ENCODE results near the gene AMZ1. TPM values are rescaled to one million over a fixed set of nuclear protein-coding genes. Genes with fewer than 3 reads are reported as not detected.

Gene AMZ1
- total RNA-seq, 4 donors from 2014 or later, result under 0.01 to 1.2 (median 0.53) TPM

DNA sequence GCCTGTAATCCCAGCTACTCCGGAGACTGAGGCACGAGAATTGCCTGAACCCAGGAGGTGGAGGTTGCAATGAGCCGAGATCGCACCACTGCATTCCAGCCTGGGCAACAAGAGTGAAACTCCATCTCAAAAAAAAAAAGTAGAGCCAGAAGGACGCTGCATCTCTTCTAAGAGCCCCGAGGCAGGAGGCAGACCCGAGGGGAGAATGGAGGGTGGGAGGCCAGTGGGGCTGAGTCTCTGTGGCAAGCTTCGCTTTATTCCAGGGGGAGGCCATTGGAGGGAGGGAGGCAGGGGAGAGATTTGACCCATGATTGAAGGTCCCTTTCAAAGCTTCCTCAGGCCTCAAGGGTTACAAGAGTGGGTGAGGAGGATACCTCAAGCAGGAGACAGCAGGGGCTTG, 37.6 kb upstream of the AMZ1 start:
- Histone ChIP-seq H3K9me3 (no peaks in the 10 kb centered on the region), H3K27me3 (no peaks in the 10 kb centered on the region), H3K4me3 (no peak overlapping the region), H3K27ac (replicated peaks in 1 of 4) (no peak overlapping the region), H3K4me1 (peaks cover under 1 to 4% (median 1%) of the 10 kb centered on the region in 4 donors), H3K36me3 (peaks cover 16 to 72% (median 58%) of the 10 kb centered on the region in 4 donors)
- no peak for DNase-seq (ENCODE audit: extremely low spot score)
- 91% methylated on average over 8 of the region's 8 CpGs for WGBS
- no peak for TF ChIP-seq POLR2A (IDR thresholded peaks at IDR 0.05; ENCODE audit: low read depth)
- TF ChIP-seq, protein P1, sequence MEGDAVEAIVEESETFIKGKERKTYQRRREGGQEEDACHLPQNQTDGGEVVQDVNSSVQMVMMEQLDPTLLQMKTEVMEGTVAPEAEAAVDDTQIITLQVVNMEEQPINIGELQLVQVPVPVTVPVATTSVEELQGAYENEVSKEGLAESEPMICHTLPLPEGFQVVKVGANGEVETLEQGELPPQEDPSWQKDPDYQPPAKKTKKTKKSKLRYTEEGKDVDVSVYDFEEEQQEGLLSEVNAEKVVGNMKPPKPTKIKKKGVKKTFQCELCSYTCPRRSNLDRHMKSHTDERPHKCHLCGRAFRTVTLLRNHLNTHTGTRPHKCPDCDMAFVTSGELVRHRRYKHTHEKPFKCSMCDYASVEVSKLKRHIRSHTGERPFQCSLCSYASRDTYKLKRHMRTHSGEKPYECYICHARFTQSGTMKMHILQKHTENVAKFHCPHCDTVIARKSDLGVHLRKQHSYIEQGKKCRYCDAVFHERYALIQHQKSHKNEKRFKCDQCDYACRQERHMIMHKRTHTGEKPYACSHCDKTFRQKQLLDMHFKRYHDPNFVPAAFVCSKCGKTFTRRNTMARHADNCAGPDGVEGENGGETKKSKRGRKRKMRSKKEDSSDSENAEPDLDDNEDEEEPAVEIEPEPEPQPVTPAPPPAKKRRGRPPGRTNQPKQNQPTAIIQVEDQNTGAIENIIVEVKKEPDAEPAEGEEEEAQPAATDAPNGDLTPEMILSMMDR (IDR thresholded peaks at IDR 0.05), result no peak
- intact Hi-C loops (cut with DNase I), result no loop called here

DNA sequence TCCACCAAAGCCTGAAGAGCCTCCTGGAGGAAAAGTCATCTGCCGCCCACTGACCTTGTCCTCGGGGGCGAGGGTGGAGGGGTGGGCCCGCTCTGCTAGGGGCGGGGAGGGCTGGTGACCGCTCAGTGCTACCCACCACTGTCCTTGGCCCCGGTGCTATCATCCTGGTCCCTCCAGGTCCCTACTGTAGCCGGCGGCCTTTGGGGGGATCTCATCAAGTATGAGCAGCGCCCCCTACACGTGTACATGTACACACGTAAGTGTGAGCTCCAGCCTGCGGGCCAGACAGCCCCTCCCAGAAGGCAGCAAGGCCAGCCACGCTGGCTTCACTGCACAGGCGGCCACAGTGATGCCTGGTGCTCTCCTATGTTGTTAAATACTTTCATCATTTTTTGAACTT, 36.7 kb upstream of the AMZ1 start:
- 88% methylated on average over 11 of the region's 15 CpGs for WGBS

DNA sequence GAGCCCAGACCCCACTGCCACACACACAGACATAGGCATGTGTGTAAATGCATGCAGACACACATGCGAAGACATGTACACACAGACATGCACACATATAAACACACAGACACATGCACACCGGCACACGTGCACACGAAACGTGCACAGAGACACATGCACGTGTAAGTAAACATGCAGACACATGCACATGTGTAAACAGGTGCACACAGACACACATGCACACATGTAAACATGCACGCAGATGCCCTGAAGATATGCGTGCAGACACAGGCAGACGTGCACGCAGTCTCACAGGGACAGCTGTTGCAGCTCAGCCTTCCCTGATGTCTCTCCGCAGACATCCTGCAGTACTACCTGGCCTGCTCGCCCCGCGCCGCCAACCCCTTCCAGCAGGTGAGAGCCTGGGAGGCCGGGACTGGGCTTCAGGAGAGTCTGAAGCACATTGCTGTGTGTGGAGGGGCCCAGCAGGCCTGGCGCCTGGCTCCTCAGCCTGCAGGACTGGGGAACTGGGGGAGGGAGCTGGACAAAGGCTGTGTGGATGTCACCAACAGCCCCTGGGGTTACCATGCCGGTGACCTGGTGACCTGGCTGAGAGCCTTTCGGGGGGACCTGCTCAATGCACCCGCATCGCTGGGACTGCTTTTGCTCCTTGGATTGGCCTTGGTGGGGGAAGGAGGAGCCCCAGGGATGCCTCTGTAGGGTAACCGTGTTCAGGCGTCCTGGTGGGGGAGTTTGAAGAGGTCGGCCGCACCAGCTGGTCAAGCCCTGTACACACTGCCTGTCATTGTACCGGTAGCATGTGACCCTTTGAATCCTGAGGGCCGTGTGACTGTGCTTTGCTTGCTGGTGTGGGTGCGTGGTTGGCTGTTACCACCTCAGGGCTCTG, 35.9 kb upstream of the AMZ1 start:
- no peaks in the 10 kb centered on the region for H3K27me3 ChIP-seq
- no peak overlapping the region for H3K4me3 ChIP-seq
- intact Hi-C loops (cut with DNase I), result no loop called here
- WGBS, result 96% methylated on average over 11 of the region's 28 CpGs
- no peaks in the 10 kb centered on the region for H3K9me3 ChIP-seq
- H3K36me3 ChIP-seq, result peaks cover 14 to 80% (median 69%) of the 10 kb centered on the region in 4 donors
- DNase-seq (ENCODE audit: extremely low spot score), result no peak
- no peaks in the 10 kb centered on the region for H3K4me1 ChIP-seq
- H3K27ac ChIP-seq (replicated peaks in 1 of 4), result no peak overlapping the region
- TF ChIP-seq POLR2A (IDR thresholded peaks at IDR 0.05; ENCODE audit: low read depth) (no peak), POLR2AphosphoS5 (IDR thresholded peaks at IDR 0.05) (no peak), EP300 (IDR thresholded peaks at IDR 0.05) (no peak)
- TF ChIP-seq, protein P1 (IDR thresholded peaks at IDR 0.05), result no peak

More for the DNA sequence above, 36.7 kb upstream of the AMZ1 start:
- no peaks in the 10 kb centered on the region for H3K9me3 ChIP-seq
- no peak for TF ChIP-seq POLR2A (IDR thresholded peaks at IDR 0.05; ENCODE audit: low read depth)
- no peak for TF ChIP-seq EP300 (IDR thresholded peaks at IDR 0.05)
- TF ChIP-seq, protein P1 (IDR thresholded peaks at IDR 0.05), result no peak
- no peak for TF ChIP-seq POLR2AphosphoS5 (IDR thresholded peaks at IDR 0.05)
- no peak overlapping the region for H3K4me3 ChIP-seq
- DNase-seq (ENCODE audit: extremely low spot score), result no peak
- no peak overlapping the region for H3K27ac ChIP-seq (replicated peaks in 1 of 4)
- peaks cover 16 to 79% (median 66%) of the 10 kb centered on the region in 4 donors for H3K36me3 ChIP-seq
- H3K4me1 ChIP-seq, result no peaks in the 10 kb centered on the region
- H3K27me3 ChIP-seq, result no peaks in the 10 kb centered on the region
- intact Hi-C loops (cut with DNase I), result no loop called here

DNA sequence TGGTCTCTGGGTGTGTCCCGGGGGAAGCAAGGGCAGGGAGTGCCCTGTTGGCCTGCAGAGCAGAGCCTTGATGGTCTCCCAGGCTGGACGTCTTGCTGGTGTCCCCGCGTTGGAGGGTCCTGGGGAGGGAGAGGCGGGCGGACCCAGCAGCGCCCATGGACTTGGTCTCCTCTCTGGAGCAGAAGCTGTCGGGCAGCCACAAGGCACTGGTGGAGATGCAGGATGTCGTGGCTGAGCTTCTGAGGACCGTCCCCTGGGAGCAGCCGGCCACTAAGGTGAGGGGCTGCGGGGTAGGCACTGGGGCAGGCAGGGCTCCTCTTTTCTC, 35.3 kb upstream of the AMZ1 start:
- WGBS, result 100% methylated on average over 2 of the region's 12 CpGs
- peaks cover 8 to 78% (median 68%) of the 10 kb centered on the region in 4 donors for H3K36me3 ChIP-seq
- no peaks in the 10 kb centered on the region for H3K27me3 ChIP-seq
- intact Hi-C loops (cut with DNase I), result no loop called here
- TF ChIP-seq POLR2A (IDR thresholded peaks at IDR 0.05; ENCODE audit: low read depth) (no peak), EP300 (IDR thresholded peaks at IDR 0.05) (no peak), POLR2AphosphoS5 (IDR thresholded peaks at IDR 0.05) (no peak)
- TF ChIP-seq, protein P1 (IDR thresholded peaks at IDR 0.05), result no peak
- H3K4me1 ChIP-seq, result no peaks in the 10 kb centered on the region
- H3K27ac ChIP-seq (replicated peaks in 1 of 4), result no peak overlapping the region
- H3K4me3 ChIP-seq, result no peak overlapping the region
- DNase-seq (ENCODE audit: extremely low spot score), result no peak
- H3K9me3 ChIP-seq, result no peaks in the 10 kb centered on the region
